Measurements from ENCODE around the gene CMYA5. TPM values are rescaled to one million over a fixed set of nuclear protein-coding genes. Genes with fewer than 3 reads are reported as not detected.

The CMYA5 gene
- total and polyA plus RNA-seq, 4 donors: 0.29 to 12.3 (median 0.72) TPM

DNA sequence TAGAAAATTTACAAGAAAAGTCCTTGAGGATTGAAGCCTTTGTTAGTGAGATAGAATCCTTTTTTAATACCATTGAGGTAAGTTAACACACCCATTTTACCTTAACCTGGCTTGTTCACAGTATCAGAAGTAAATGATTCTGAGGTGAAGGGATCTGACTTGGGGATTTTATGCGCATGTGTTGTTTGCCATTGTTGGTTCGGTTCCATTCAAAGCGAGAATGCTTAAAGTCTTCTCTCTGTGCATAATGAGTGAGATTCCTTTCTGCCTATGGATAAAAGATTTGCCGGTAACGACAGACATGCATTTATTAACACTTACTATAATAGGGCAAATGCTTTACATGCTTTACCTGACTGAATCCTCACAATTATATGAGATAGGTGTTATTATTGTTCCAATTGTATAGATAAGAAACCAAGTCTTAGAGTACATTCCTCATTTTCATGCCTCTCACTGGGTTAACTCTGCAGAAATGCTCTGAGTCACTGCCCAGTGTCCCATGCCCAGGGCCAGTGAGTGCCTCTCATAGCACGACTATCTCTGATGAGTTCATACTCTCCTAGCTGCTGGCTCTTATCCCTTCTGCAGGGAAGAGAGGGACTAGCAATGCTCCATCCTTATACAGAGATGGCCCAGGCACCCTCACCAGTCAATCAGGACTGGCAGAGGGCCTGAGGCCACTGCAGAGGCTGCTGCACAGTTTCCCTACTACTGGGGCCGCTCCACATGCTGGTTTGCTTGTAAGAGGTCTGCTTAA is 54.4 kb downstream of the CMYA5 start:
- peaks cover 0 to 8% (median 0%) of the 10 kb centered on the region in 5 donors for H3K4me1 ChIP-seq (ENCODE audit: control insufficient read depth in 5 of 5, insufficient read depth in 5 of 5, low read length in 5 of 5)
- H3K4me3 ChIP-seq: no peak overlapping the region
- 88% methylated on average over 7 of the region's 7 CpGs for WGBS, 2 donors
- TF ChIP-seq, protein P1, sequence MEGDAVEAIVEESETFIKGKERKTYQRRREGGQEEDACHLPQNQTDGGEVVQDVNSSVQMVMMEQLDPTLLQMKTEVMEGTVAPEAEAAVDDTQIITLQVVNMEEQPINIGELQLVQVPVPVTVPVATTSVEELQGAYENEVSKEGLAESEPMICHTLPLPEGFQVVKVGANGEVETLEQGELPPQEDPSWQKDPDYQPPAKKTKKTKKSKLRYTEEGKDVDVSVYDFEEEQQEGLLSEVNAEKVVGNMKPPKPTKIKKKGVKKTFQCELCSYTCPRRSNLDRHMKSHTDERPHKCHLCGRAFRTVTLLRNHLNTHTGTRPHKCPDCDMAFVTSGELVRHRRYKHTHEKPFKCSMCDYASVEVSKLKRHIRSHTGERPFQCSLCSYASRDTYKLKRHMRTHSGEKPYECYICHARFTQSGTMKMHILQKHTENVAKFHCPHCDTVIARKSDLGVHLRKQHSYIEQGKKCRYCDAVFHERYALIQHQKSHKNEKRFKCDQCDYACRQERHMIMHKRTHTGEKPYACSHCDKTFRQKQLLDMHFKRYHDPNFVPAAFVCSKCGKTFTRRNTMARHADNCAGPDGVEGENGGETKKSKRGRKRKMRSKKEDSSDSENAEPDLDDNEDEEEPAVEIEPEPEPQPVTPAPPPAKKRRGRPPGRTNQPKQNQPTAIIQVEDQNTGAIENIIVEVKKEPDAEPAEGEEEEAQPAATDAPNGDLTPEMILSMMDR (IDR thresholded peaks at IDR 0.05; ENCODE audit: control extremely low read depth, extremely low read depth): no peak
- H3K36me3 ChIP-seq (ENCODE audit: control insufficient read depth in 4 of 4, insufficient read depth in 4 of 4, low read length in 4 of 4): peaks cover 0 to 2% (median 0%) of the 10 kb centered on the region in 4 donors
- peaks cover 0 to 2% (median 0%) of the 10 kb centered on the region in 4 donors for H3K9me3 ChIP-seq (ENCODE audit: control insufficient read depth in 4 of 4, insufficient read depth in 3 of 4, low read length in 3 of 4)
- H3K27me3 ChIP-seq (ENCODE audit: control insufficient read depth in 3 of 3, insufficient read depth in 3 of 3, low read length in 2 of 3): no peaks in the 10 kb centered on the region
- no peak overlapping the region for H3K9ac ChIP-seq (ENCODE audit: insufficient read depth in 1 of 2, low read length in 2 of 2)
- no peak for DNase-seq
- peak overlapping the region in 1 of 2 donors; percentile 83 for H3K27ac ChIP-seq (ENCODE audit: low read depth in 1 of 2, low read length in 1 of 2)
- ATAC-seq (ENCODE audit: insufficient read depth, low FRiP score): no peak

GRCh38 chr5:79745255-79745654 is 55.6 kb downstream of the CMYA5 start:
- no peaks in the 10 kb centered on the region for H3K36me3 ChIP-seq (ENCODE audit: control insufficient read depth in 4 of 4, insufficient read depth in 4 of 4, low read length in 4 of 4)
- peaks cover 0 to 8% (median 0%) of the 10 kb centered on the region in 5 donors for H3K4me1 ChIP-seq (ENCODE audit: control insufficient read depth in 5 of 5, insufficient read depth in 5 of 5, low read length in 5 of 5)
- H3K27me3 ChIP-seq (ENCODE audit: control insufficient read depth in 3 of 3, insufficient read depth in 3 of 3, low read length in 2 of 3): no peaks in the 10 kb centered on the region
- DNase-seq (no peak), ATAC-seq (ENCODE audit: insufficient read depth, low FRiP score) (no peak)
- TF ChIP-seq, protein P1 (IDR thresholded peaks at IDR 0.05; ENCODE audit: control extremely low read depth, extremely low read depth): no peak
- H3K9ac ChIP-seq (ENCODE audit: insufficient read depth in 1 of 2, low read length in 2 of 2): no peak overlapping the region
- H3K27ac ChIP-seq (ENCODE audit: low read depth in 1 of 2, low read length in 1 of 2): peak overlapping the region in 1 of 2 donors; percentile 34
- H3K4me3 ChIP-seq: no peak overlapping the region
- H3K9me3 ChIP-seq (ENCODE audit: control insufficient read depth in 4 of 4, insufficient read depth in 3 of 4, low read length in 3 of 4): peaks cover 0 to 2% (median 0%) of the 10 kb centered on the region in 4 donors
- 86 to 87% methylated on average over 3 of the region's 3 CpGs for WGBS, 2 donors

DNA sequence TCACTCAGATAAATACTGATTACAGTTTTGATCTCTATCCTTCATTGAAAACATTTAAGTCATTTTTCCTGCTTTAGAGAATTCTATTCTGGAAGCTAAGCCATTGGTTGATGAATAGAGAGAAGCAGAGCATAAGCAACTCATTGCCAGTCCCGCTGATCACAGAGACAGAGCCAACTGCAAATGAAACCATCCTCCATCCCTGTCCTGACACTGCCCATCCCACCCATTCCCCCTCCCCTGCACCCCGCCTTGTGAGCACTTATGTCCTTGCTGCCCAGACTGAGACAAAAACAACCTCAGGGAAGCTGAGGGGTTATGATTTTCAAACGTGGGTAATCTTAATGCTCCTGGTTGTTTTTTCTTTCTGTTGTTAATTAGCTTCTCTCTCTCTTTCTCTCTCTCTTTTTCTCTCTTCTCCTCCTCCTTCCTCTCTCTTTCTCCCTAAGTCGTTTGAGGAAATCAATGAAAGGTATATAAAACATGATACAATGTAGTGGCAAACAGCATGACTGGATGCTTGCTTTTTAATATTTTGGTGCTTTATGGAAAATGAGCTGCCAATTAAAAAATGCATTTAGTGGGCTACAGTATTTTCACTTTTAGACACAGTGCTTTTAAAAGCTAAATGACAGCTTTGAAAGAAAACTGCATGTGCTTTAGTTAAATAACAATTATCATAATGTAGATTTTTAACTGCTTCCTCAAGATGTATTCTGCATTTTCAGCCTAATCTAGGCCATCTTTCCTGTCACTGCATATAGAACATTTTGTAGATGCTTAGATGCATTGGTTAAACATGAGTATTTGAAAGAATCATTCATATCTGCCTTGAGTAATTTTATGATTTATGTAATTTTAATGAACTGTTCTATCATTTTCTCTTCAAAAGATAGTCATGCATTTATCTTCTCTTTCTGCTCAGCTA is 57.3 kb downstream of the CMYA5 start:
- Histone ChIP-seq H3K4me3 (no peak overlapping the region), H3K27ac (ENCODE audit: low read depth in 1 of 2, low read length in 1 of 2) (peak overlapping the region in 1 of 2 donors; percentile 3), H3K9me3 (ENCODE audit: control insufficient read depth in 4 of 4, insufficient read depth in 3 of 4, low read length in 3 of 4) (peaks cover 0 to 2% (median 0%) of the 10 kb centered on the region in 4 donors), H3K4me1 (ENCODE audit: control insufficient read depth in 5 of 5, insufficient read depth in 5 of 5, low read length in 5 of 5) (peaks cover 0 to 8% (median 0%) of the 10 kb centered on the region in 5 donors), H3K36me3 (ENCODE audit: control insufficient read depth in 4 of 4, insufficient read depth in 4 of 4, low read length in 4 of 4) (peaks cover 0 to 2% (median 0%) of the 10 kb centered on the region in 4 donors), H3K27me3 (ENCODE audit: control insufficient read depth in 3 of 3, insufficient read depth in 3 of 3, low read length in 2 of 3) (no peaks in the 10 kb centered on the region), H3K9ac (ENCODE audit: insufficient read depth in 1 of 2, low read length in 2 of 2) (no peak overlapping the region)
- TF ChIP-seq, protein P1 (IDR thresholded peaks at IDR 0.05; ENCODE audit: control extremely low read depth, extremely low read depth): no peak
- ATAC-seq (ENCODE audit: insufficient read depth, low FRiP score): no peak
- DNase-seq: no peak
- 50 to 60% methylated on average over 4 of the region's 4 CpGs for WGBS, 2 donors

Data from lung (tissue), 12 donors.